T-helper 17 cell (primary cell): ENCODE measurements around the gene C1QTNF2. TPM values are rescaled to one million over a fixed set of nuclear protein-coding genes. Genes with fewer than 3 reads are reported as not detected.
"Not testable (repeated sequence)": the region's sequence is repeated elsewhere in the genome, so short reads cannot be mapped to it uniquely, and the experiment has no call there.

Source experiments
- ATAC-seq: fragments of 150-1000 bp; cut with Tn5 transposase; 2 replicates; pipeline ENCODE4 v1.10.0; 2021; ENCODE audit warnings: mild to moderate bottlenecking, moderate library complexity
- DNase-seq, 3 donors: peaks; one replicate each; pipeline versions ENCODE4 v3.0.0 to v3.0.0-alpha.2; 2020 to 2021
- H3K9me3 ChIP-seq: one replicate; pipeline ENCODE4 v1.7.0; 2013; ENCODE audit warnings: low read length, mild to moderate bottlenecking; ENCODE audit not compliant: control insufficient read depth, poor library complexity, severe bottlenecking
- H3K27ac Mint-ChIP-seq: one replicate; pipeline ENCODE4 v1.8.0; 2022; ENCODE audit warnings: mild to moderate bottlenecking, moderate library complexity, mixed read lengths
- H3K27me3 Mint-ChIP-seq: one replicate; pipeline ENCODE4 v1.8.0; 2022; ENCODE audit warnings: mixed read lengths
- H3K36me3 Mint-ChIP-seq: one replicate; pipeline ENCODE4 v1.8.0; 2022; ENCODE audit warnings: low read depth, mixed read lengths
- H3K4me1 Mint-ChIP-seq: one replicate; pipeline ENCODE4 v1.8.0; 2022; ENCODE audit warnings: mild to moderate bottlenecking, mixed read lengths
- H3K4me3 Mint-ChIP-seq: one replicate; pipeline ENCODE4 v1.8.0; 2022; ENCODE audit warnings: mild to moderate bottlenecking, moderate library complexity, mixed read lengths
- total RNA-seq, 4 donors: library from RNA in 2 of 4; stranded (reverse) in 2 of 4; gene quantifications; one replicate each; pipeline ENCODE4 v1.2.3 and lab custom pipeline; 2022 to 2026

Gene C1QTNF2
- total RNA-seq, 2 donors from 2014 or later: not detected

GRCh38 chr5:160349249-160349934, 21.0 kb downstream of the C1QTNF2 start:
- no peaks in the 10 kb centered on the region for H3K9me3 ChIP-seq
- H3K27ac Mint-ChIP-seq: no peak overlapping the region
- DNase-seq (no peak), ATAC-seq (no peak)
- H3K27me3 Mint-ChIP-seq: peaks cover 5% of the 10 kb centered on the region
- peaks cover 2% of the 10 kb centered on the region for H3K4me1 Mint-ChIP-seq
- H3K36me3 Mint-ChIP-seq: no peaks in the 10 kb centered on the region
- no peak overlapping the region for H3K4me3 Mint-ChIP-seq

GRCh38 chr5:160348080-160348479, 22.3 kb downstream of the C1QTNF2 start:
- Mint-ChIP-seq H3K27ac (no peak overlapping the region), H3K27me3 (peaks cover under 1% of the 10 kb centered on the region), H3K4me1 (peaks cover 5% of the 10 kb centered on the region), H3K4me3 (no peak overlapping the region), H3K36me3 (no peaks in the 10 kb centered on the region)
- ATAC-seq: no peak
- no peaks in the 10 kb centered on the region for H3K9me3 ChIP-seq
- DNase-seq: no peak

- Mint-ChIP-seq H3K27ac (no peak overlapping the region), H3K4me1 (peaks cover 5% of the 10 kb centered on the region), H3K4me3 (no peak overlapping the region), H3K27me3 (no peaks in the 10 kb centered on the region), H3K36me3 (no peaks in the 10 kb centered on the region)
- DNase-seq (no peak), ATAC-seq (no peak)
- no peaks in the 10 kb centered on the region for H3K9me3 ChIP-seq
Measured at GRCh38 chr5:160347448-160347847, 23.0 kb downstream of the C1QTNF2 start.

DNA sequence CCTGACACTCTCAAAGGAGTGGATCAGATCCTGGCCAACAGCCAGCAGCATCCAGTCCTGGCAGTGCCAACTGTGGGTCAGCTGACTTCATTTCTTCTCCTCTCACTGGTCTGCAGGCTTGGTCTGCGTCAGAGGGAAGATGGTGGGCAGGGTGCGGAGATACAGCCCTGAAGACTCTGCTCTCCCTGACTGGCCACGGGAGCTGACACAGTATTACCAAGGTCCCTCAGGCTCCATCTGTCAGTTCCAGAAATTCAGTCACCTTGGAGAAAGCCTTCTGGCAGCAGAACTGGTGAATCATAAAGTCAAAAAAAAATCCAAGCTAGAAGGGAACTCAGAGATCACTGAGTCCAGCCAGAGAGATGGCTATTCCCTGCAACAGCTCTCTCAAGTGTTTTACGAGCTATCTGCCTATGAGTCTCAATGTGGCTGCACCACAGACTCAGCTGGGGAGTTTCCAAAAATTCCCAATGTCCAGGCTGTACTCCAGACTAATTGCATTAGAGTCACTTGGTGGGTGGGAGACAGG, 27.9 kb downstream of the C1QTNF2 start:
- peaks cover 9% of the 10 kb centered on the region for H3K27me3 Mint-ChIP-seq
- peaks cover 6% of the 10 kb centered on the region for H3K4me1 Mint-ChIP-seq
- peaks cover 2% of the 10 kb centered on the region for H3K36me3 Mint-ChIP-seq
- ATAC-seq: no peak
- no peak overlapping the region for H3K4me3 Mint-ChIP-seq
- H3K9me3 ChIP-seq: no peaks in the 10 kb centered on the region
- H3K27ac Mint-ChIP-seq: no peak overlapping the region
- no peak for DNase-seq

- Mint-ChIP-seq H3K4me3 (no peak overlapping the region), H3K27me3 (peaks cover 12% of the 10 kb centered on the region), H3K4me1 (peaks cover 6% of the 10 kb centered on the region), H3K36me3 (peaks cover 2% of the 10 kb centered on the region), H3K27ac (no peak overlapping the region)
- ATAC-seq (no peak), DNase-seq (no peak)
- H3K9me3 ChIP-seq: no peaks in the 10 kb centered on the region
Measured at GRCh38 chr5:160341309-160341870, 29.0 kb downstream of the C1QTNF2 start.

- H3K36me3 Mint-ChIP-seq: not testable (repeated sequence)
Measured at GRCh38 chr5:160340513-160340912, 29.9 kb downstream of the C1QTNF2 start.

GRCh38 chr5:160339406-160340130, 30.9 kb downstream of the C1QTNF2 start:
- Mint-ChIP-seq H3K4me1 (peaks cover 8% of the 10 kb centered on the region), H3K4me3 (no peak overlapping the region), H3K36me3 (peaks cover 2% of the 10 kb centered on the region), H3K27ac (no peak overlapping the region), H3K27me3 (peaks cover 16% of the 10 kb centered on the region)
- no peaks in the 10 kb centered on the region for H3K9me3 ChIP-seq
- ATAC-seq: no peak
- DNase-seq: no peak

More at GRCh38 chr5:160340513-160340912, 29.9 kb downstream of the C1QTNF2 start:
- DNase-seq, H3K4me1 Mint-ChIP-seq, H3K9me3 ChIP-seq, H3K27ac Mint-ChIP-seq, ATAC-seq, H3K4me3 Mint-ChIP-seq: not testable (repeated sequence)
- H3K27me3 Mint-ChIP-seq: peaks cover 12% of the 10 kb centered on the region

DNA sequence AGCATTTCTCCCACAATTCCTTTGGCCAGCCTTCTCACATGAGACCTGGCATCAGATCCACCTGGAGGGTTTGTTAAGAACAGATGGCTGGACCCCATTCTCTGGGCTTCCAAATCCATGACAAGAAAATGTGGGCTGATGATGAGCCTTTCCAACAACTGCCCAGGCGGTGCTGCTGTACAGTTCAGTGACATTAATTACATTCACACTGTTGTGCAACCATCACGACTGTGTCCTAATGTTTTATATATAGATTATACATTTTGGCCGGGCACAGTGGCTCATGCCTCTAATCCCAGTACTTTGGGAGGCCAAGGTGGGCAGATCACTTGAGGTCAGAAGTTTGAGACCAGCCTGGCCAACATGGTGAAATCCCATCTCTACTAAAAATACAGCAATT, 35.7 kb downstream of the C1QTNF2 start:
- H3K4me1 Mint-ChIP-seq, H3K36me3 Mint-ChIP-seq: not testable (repeated sequence)
- peaks cover 22% of the 10 kb centered on the region for H3K27me3 Mint-ChIP-seq

GRCh38 chr5:160333721-160334120, 36.7 kb downstream of the C1QTNF2 start:
- Mint-ChIP-seq H3K27ac (no peak overlapping the region), H3K27me3 (peaks cover 22% of the 10 kb centered on the region), H3K36me3 (no peaks in the 10 kb centered on the region), H3K4me1 (peaks cover 7% of the 10 kb centered on the region), H3K4me3 (no peak overlapping the region)
- no peaks in the 10 kb centered on the region for H3K9me3 ChIP-seq
- DNase-seq: no peak
- ATAC-seq: peak; percentile 21

More for the DNA sequence above, 35.7 kb downstream of the C1QTNF2 start:
- ATAC-seq, H3K9me3 ChIP-seq, H3K27ac Mint-ChIP-seq, DNase-seq, H3K4me3 Mint-ChIP-seq: not testable (repeated sequence)

GRCh38 chr5:160330212-160330611, 40.2 kb downstream of the C1QTNF2 start:
- no peaks in the 10 kb centered on the region for H3K9me3 ChIP-seq
- H3K4me3 Mint-ChIP-seq: no peak overlapping the region
- ATAC-seq (no peak), DNase-seq (no peak)
- H3K4me1 Mint-ChIP-seq: peaks cover 4% of the 10 kb centered on the region
- peaks cover 16% of the 10 kb centered on the region for H3K27me3 Mint-ChIP-seq
- H3K36me3 Mint-ChIP-seq: no peaks in the 10 kb centered on the region
- no peak overlapping the region for H3K27ac Mint-ChIP-seq

DNA sequence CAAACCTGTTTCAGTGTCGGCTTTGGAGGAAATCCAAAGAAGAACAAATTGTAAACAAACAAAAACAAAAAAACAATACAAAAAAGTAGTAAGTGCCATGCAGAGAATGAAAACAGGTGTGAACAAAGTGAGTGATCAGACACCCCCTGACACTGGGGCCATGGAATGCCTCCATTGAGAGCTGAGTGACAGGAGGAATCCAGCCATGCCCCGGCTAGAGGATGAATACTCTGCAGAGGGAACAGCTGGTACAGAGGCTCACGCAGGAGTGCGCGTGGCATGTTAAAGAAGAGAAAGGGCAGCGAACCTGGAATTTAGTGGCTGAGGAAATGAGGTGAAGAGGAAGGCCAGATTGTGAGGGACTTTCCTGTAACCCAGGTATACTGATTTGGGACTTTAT, 42.6 kb downstream of the C1QTNF2 start:
- H3K9me3 ChIP-seq: no peaks in the 10 kb centered on the region
- Mint-ChIP-seq H3K27ac (no peak overlapping the region), H3K4me1 (peaks cover 2% of the 10 kb centered on the region), H3K36me3 (no peaks in the 10 kb centered on the region), H3K27me3 (peaks cover 12% of the 10 kb centered on the region), H3K4me3 (no peak overlapping the region)
- DNase-seq: no peak
- no peak for ATAC-seq

DNA sequence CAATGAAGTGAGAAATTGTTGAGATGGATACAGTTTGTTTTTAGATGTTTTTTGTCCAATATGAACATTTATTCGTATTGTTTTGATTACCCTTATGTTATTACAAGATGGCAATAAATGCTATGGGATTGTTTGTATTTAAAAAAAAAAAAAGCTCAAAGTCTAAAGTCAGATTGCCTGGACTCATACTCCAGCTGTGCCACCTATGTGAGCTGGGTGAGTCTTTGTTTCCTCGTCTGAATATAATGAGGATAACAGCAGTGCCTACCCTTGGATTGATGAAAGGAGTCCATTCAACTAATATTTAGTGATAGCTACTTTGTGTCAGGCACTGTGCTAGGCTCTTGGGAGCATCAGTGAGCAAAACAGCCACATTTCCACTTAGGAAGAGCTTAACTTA, 43.4 kb downstream of the C1QTNF2 start:
- DNase-seq (no peak), ATAC-seq (no peak)
- Mint-ChIP-seq H3K36me3 (no peaks in the 10 kb centered on the region), H3K27me3 (peaks cover 17% of the 10 kb centered on the region), H3K4me3 (no peak overlapping the region), H3K27ac (no peak overlapping the region), H3K4me1 (peaks cover 4% of the 10 kb centered on the region)
- no peaks in the 10 kb centered on the region for H3K9me3 ChIP-seq

- no peak for DNase-seq
- Mint-ChIP-seq H3K27ac (no peak overlapping the region), H3K4me1 (peaks cover 4% of the 10 kb centered on the region)
Measured at GRCh38 chr5:160325716-160326115, 44.7 kb downstream of the C1QTNF2 start.

More at GRCh38 chr5:160325716-160326115, 44.7 kb downstream of the C1QTNF2 start:
- no peak for ATAC-seq
- Mint-ChIP-seq H3K4me3 (no peak overlapping the region), H3K27me3 (peaks cover 23% of the 10 kb centered on the region), H3K36me3 (peaks cover 2% of the 10 kb centered on the region)
- H3K9me3 ChIP-seq: no peaks in the 10 kb centered on the region
